Stimulated activated CD4-positive, alpha-beta T cell treated with anti-CD3 and anti-CD28 coated beads, Interleukin-4, amount 100 ng/mL, for 24 hours (primary cell): Measurements from ENCODE around the gene PPP1R9B.

Source experiments
- DNase-seq: peaks from one replicate; pipeline ENCODE4 v3.0.0-alpha.2; 2020

Gene PPP1R9B

DNA sequence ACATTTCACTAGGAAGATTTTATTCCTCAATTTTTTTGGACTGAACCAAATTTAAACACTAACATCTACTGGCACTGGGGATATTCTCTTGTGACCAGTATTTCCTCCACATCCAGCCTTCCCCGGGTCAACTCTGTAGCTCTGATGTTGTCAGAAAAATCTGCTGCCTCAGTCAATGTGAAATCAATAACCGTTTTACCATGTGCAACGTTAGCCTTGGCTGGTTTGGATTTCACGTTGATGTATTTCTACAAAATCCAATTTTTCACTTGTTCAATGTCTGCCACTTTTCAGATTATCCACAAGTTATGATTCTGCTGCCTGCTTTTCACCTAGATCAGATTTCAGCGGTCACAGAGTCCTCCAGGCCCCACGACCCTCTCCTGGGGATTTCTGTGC is 22.5 kb upstream of the PPP1R9B start:
- no peak for DNase-seq

DNA sequence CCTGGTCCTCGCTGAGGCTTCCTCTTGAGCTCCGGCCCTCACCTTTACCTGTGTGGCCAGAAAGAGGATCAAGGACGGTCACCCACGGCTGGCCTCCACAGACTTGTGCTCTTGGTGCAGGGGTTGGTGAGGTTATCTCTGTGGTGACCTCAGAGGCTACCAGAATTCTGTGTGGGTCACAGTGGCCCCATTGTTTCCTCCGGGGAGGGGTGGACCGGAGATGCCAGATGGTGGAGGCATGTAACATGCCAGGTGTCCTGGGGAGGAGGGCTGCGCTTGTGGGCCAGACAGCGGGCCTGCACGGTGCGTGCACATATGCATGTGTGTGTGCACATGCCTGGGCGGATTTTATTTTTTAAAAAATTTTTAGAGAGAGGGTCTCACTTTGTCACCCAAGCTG is 21.7 kb upstream of the PPP1R9B start:
- DNase-seq = no peak

DNA sequence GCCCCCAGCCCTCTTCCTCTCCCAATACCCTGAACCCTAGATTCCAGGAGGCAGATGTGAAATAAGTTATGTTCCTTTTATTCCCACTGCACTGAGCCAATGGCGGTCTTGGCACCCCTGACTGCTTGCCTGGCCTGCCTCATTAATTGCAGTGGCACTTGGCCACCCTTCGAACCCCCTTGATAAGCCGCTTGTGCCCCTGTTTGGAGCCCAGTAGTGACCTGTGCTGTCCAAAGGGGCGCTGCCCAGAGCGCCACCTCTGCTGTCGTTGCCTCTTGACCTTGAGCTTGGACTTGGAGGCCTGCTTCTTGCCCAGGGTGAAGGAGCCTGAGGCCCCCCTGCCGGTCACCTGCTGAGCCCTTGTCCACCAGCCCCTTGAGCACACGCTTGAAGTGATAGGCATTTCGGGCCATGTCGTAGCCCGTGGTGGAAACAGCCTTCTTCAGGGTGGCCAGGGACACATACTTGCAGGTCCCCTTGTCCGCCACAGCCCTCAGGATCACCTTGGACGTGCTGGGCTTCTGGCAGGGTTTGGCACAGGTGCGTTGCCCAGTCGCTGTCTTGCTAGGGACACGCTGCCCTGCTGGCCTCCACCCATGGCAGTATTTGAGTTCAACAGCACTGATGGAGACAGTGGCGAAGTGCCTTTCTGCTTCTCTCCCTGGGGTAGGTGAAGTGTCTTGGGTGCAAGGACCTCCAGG is 21.0 kb upstream of the PPP1R9B start:
- no peak for DNase-seq

DNA sequence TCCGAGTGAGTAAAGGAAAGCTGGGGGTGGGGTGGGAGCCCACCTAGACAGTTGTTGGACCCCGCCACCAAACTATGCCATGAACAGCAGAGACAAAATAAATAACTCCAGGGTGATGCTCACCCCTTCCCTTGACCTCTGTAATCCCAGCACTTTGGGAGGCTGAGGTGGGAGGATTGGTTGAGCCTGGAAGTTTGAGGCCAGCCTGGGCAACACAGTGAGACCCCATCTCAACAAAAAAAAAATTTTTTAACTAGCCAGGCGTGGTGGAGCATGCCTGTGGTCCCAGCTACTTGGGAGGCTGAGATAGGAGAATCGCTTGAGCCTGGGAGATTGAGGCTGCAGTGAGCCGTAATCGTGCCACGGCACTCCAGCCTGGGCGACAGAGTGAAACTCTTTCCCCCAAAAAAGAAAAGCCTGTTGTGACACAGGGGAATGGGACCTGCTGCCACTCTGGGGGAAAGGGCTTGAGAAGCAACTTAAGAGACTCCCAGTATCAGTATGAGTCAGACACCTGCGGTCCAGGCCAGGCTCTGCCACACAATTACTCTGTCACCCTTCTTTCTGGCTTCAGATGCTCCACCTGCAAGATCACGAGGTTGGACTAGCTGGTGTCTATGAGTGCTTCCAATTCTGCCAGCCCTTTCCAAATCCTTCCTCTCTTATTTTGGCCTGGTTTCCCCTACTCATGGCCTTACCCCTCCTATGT is 20.3 kb upstream of the PPP1R9B start:
- DNase-seq = no peak

DNA sequence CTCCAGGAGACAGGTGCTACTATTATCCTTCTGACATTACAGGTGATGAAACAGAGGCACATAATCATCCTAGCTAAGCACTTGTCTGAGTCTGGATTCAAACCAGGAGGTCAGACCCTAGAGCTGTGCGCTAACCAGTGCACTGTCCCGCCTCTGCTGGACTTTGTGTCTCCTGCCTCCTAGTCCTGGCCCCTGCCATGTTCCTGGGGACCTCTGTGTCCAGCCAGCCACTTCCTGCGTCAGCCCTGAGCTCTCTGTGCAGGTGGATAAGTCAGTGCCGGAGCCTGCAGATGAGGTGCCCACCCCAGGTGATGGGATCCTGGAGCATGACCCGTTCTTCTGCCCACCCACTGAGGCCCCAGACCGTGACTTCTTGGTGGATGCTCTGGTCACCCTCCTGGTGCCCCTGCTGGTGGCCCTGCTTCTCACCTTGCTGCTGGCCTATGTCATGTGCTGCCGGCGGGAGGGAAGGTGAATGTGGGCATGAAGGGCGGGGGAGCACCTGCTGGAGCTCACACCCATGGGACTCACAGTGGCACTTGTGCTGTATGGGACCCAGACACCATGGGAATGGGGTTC is 19.5 kb upstream of the PPP1R9B start:
- DNase-seq = no peak

DNA sequence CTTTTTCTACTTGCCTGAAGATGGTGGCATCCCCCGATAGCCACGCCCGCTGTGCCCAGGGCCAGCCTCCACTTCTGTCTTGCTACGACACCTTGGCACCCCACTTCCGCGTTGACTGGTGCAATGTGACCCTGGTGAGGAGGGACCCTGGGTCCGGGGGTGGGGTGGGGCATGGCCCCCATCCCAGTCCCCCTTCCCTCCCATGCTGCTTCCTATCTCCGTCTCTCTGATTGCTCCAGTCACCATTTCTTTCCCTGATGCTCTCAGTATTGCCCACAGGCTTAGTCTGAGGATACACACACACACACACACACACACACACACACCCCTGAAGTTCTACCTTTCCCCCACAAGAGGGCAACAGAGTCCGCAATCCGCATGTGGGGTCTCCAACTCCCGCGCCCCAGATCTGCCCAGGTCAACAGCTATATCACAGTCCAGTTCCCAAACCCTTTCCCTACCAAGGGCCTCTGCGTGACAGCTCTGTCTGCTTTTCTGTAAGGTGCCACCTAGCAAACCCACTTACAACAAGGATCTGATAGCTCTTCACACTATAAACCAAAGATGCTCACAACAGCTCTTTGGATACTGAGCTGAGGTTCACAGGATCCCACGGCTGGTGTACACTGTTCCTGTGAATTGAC is 18.8 kb upstream of the PPP1R9B start:
- peak; percentile 60 for DNase-seq

DNA sequence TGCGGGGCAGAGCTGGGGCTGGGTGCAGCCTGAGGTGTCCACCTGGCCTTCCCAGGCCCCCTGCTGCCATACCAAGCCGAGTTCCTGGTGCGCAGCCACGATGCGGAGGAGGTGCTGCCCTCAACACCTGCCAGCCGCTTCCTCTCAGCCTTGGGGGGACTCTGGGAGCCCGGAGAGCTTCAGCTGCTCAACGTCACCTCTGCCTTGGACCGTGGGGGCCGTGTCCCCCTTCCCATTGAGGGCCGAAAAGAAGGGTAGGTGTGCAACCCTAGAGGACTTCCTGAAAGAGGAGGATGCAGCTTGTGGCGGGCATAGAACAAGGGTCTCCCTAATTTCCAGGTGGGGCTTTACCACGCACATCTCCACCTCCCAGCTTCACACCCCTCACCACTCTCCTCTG is 17.8 kb upstream of the PPP1R9B start:
- no peak for DNase-seq

DNA sequence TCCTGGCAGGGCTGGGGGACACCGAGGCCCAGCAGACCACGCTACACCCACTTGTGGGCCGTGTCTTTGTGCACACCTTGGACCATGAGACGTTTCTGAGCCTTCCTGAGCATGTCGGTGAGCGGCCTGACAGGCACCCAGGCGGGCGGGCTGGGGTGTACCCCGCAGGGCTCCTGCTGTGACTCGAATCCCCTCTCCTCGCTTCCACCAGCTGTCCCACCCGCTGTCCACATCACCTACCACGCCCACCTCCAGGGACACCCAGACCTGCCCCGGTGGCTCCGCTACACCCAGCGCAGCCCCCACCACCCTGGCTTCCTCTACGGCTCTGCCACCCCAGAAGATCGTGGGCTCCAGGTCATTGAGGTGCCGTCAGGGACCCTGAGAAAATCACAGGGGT is 16.9 kb upstream of the PPP1R9B start:
- no peak for DNase-seq

DNA sequence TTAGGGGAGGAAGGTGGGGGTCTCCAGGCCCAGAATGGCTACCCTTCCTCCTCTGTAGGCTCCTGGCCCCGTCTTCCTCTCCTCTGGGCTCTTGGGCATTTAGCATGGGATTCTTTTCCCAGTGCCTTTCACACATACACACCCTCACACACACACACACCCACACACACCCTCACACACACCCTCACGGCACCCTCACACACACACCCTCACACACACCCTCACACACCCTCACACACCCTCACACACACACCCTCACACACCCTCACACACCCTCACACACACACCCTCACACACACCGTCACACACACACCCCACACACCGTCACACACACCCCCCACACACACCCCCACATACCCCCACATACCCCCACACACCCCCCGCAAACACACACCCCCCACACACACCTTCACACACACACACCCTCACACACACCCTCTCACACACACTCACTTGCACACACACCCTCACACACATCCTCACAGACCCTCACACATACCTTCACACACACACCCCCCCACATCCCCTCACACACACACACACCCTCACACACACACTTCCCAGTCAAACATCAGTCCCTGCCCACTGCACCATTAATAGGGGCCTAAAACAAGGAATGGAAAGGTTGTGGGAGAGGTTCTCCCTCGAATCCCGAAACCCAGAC is 16.2 kb upstream of the PPP1R9B start:
- no peak for DNase-seq

DNA sequence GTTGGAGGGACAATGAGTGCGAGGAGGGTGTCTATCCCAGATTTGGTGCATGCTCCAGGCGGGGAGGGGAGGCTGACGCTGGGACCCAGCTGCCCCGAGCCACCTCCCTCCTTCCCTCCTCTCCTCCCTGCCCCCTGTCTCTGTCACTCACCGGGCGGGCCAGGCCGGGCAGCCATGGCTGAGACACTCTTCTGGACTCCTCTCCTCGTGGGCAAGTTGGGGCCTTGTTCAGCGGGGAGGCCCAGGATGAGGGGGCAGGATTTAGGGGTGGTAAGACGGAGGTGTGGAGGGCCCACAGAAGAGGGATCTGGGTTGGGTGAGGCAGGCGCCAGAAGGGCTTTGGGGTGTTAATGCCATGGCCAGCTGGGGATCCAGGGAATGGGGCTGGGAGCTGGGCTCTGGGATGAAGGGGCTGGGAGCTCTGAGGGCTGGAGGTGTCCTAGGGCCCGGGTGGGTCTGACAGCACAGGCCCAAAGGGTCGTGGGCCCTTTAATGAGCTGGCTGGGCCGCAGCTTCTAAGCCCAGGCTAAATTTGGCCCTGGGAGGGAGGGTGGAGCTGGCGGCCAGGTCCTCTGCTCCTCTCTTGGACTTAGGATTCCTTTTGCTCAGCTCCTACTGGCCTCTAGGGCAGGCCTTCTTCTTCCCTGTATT is 15.5 kb upstream of the PPP1R9B start, which contains the start of gene SGCA:
Gene SGCA (plus strand): TSS at position 139 of the 651 bp plus-strand sequence. CDS start 36 bp downstream, at position 175.
- DNase-seq = no peak

DNA sequence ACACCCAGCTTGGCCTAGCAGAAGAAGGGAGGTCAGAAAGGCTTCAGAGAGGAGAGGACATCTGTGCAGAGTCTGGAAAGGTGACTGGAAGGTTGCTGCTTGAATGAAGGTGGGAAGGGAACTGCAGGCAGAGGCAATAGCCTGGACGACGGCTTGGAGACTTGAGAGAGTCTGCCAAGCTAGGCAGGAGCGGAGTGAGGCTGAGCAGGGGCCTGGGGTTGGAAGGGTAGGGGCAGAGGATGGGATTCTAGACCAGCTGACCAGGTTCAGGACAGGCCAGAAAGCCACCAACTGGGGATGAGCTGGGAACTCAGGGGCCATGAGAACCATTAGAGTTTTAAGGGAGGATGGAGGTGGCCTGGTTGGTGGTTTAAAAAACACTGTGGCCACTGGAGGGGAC is 15.0 kb upstream of the PPP1R9B start:
- no peak for DNase-seq

DNA sequence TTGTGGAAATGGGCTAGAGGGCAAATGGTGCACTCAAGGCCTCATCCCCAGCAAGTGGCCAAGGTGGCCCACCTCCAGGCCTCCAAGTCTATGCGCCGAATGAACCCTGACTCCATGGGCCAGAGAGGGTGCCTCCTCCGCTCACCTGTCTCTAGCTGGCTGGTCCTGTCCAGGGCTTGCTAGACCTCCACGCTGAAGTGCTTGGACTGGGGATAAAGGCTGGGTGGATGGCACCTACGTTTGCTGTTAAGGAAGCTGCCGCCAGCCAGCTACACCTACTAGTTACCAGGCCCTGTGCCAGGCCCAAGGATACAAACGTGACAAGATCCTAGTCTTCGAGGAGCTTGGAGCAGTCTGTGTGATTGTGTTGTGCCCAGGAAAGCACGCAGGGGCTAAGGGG is 14.6 kb upstream of the PPP1R9B start:
- DNase-seq = no peak

DNA sequence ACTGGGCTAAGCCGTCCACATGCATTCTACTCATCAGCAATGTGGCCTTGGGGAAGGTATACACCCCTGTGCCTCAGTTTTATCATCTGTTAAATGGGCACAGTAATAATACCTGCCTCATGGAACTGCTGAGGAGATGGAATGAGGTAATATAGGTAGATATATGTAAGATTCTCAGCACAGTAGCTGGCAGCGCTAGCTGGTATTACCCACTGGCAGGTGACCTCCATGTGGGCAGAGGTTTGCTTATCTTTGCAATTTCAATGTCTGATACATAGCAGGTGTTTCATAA is 14.2 kb upstream of the PPP1R9B start:
- no peak for DNase-seq

DNA sequence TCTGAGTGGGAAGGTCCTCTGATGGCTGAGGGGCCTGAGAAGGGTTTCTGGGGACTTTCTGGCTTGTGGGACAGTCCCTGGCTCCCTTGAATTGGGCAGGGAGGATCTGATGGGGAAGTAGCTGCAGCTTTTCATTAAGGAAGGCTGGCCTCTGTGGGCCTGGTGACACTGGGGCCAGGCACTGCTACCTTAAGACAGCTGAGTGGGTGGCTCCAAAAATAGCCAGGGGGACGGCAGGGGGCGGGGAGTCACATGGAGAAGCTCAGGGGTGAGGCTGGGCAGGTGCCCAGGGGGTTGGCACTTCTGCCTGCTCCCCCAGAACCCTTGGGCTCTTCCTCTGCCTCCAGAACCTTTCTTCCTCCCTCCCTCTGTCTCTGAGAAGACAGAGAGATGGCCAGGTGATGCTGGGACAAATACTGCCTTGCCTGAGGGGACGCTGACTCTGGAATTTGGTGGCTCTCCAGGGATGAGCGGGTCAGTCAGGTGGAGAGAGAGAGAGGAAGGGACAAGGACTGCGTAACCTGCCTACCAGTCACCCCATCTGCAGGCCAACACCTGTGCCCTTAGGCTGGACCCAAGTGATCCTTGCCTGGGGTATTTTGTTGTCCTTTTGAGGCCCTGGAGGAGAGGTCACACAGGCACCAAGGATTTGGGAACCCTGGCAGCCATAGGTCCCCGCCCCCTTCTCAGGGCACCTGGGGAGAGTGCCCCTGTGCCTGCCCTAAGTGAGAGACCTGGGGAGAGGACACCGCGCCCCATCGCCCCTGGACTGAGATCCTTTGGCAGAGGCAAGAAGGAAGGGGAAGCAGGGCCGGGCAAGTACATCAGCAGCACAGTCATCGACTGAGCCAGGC is 13.6 kb upstream of the PPP1R9B start:
- no peak for DNase-seq

DNA sequence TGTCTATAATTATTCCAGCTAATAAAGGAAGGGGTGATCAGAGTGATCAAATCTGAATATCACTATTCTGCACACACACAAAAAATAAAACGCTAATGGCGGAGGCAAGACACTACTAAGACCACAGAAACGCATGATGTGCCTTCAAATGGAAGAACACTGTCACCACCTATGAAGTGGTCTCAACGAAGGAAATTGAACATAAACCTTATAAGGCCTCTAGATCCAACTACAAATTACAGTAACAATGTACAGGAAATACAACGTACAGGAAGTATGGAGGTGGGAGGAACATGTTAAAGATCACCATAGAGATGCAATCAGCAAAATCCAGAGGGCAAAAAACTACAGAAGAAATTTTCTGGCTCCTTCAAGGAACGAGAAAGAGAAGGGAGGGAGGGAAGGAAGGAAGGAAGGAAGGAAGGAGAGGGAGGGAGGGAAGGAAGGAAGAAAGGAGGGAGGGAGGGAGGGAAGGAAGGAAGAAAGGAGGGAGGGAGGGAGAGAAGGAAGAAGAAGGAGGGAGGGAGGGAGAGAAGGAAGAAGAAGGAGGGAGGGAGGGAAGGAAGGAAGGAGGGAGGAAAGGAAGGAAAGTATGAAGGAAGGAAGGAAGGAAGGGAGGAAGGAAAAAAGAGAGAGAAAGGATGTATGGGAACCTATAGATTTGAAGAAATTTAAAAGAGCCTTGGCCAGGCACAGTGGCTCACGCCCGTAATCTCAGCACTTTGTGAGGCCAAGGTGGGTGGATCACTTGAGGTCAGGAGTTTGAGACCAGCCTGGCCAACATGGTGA is 12.2 kb upstream of the PPP1R9B start:
- no peak for DNase-seq

DNA sequence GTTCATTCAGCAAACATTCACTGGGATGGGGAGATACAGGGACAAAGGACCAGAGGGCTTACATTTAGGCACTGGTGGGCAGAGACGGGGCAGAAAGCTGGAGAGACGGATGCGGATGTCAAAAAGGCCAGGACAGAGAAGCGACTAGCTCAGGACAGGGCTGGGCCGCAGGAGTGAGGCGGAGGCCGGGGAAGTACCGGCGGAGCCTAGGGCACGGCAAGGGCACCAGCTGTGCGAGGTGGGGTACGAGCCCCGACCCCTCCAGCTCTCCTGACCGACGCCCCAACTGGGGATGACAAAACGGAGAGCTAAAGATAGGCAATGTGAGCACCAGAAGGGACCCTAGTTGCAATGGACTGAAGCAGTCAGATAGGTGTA is 11.4 kb upstream of the PPP1R9B start:
- DNase-seq = no peak

DNA sequence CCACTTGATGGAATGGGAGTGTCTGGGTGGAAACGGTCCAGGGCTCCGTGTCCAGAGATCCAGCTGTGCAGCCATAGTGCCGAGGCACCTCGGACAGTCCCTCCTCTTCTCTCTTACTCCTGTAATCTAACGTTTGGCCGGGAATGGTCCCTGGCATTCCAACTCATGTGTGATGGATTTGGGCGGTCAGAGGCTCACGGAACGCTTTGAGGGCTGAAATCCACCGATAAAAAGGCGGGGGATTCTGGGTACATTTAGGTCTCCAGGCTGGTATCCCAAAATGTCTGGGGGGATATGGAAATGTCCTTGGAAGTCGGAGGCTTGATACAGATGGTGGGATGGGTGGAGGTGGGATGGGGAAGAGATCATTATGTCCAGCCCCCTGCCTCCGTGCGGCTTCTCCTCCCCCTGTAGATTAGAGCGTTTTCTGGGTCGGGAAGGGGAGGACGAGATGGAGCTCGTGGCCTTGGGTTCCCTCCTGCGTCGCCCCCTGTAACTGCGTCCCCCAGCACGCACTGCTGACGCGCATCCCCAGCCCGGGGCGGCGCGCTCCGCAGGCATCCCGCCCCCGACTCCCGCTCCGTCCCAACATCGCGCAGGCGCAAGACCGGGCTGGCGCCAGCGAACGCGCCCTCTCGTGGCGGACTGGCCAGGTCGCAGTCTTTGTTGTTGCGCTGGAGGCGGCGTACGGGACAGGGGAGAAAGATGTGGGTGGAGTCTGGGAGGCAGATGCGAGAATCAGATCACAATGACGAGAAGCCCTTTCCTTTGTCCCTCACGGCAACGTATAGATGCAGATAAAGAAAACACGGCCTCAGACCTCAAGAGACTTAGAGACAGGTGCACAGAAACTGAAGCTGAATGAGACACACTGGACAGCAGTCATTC is 10.8 kb upstream of the PPP1R9B start:
- peak; percentile 96 for DNase-seq

DNA sequence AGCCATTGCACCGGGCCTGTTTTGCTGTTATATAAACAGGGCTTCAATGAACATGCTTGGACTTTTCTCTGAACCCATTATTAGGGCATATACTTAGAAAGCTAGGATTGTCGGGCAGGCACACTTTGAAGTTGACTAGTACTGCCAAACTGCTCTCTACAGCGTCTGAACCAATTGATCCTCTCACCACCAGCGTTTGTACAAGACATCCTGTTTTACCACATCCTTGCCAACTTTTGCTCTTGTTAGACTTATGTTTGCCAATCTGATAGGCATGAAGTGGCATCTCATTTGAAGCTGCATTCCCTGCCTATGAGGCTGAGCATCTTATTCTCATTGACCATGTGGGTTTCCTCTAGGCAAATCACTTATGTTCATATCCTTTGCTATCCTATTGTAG is 7.4 kb upstream of the PPP1R9B start:
- DNase-seq = no peak

DNA sequence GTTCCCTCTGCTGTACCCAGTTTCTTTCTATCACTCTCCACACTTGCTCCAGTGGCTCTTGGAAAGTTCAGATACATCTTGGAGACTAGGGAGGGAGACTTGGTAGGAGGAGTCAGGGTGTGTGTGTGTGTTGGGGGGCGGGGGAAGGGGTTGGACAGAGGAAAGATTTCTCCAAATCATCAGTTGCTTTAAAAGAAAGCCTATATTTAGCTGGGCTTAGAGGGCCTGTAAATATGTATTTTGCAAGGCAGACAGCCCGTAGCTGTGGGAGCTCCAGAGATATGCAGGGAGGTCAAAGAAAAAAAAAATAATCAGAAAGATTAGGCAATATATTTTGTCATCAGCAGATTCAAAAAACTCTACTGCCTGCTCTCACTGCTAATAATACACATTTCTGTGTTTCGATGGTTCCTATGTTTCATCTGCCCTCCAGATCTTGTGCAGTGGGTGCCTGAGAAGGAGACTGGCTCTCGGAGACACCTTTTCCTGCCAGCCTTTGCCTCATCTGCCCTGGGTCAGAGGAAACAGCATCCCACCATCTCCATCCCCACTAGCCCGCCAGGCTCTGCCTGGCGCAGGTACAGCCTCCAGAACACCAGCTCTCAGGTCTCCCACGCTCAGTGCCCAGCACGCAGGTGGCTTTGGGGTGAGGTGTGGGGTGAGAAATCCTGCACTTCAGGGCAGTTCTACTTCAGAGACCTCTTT is 4.8 kb upstream of the PPP1R9B start:
- no peak for DNase-seq
